Upper lobe of left lung (tissue), 4 donors: ENCODE measurements around the gene CDH22.

Source experiments
- CTCF ChIP-seq, 6 experiments: fragments of 450-650 bp in 4 of 6; fragments of 200-600 bp in 2 of 6; sonication (generic) in 2 of 6; IDR thresholded peaks; one replicate each; pipeline ENCODE4 v1.5.1; 2016 to 2019; ENCODE audit warnings: antibody characterized with exemption in 6 of 6
- POLR2A ChIP-seq, 4 donors: fragments of 450-650 bp; IDR thresholded peaks; one replicate each; pipeline ENCODE4 v1.5.1; 2016 to 2017; ENCODE audit warnings: antibody characterized with exemption in 4 of 4, mild to moderate bottlenecking in 2 of 4

DNA sequence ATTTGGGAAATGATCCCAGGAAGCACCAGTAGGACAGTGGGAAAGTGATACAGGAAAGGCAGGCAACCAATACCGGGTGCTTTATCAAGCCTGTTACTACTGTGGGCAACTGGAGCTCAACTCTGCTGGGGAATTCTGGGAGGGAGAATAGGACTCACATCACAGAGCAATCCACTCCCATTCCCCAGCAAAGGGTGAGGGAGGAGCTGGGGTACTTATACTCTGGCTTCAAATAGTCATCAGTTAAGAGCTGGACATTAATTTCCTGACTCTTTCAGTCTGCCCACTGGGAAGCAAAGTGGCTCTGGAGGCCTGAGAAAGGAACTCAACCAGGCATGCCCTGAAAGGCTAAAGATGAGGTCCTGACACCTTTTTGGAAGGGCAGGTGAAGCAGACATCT is 17.5 kb upstream of the CDH22 start:
- no peak for TF ChIP-seq CTCF (IDR thresholded peaks at IDR 0.05)
- no peak for TF ChIP-seq POLR2A (IDR thresholded peaks at IDR 0.05)
